ENCODE data around the gene RAB40A.

Gene RAB40A

GRCh38 chrX:103535206-103535605 lies 15.9 kb upstream of the RAB40A start:
- H3K36me3 ChIP-seq: no peaks in the 10 kb centered on the region
- H3K9me3 ChIP-seq: no peaks in the 10 kb centered on the region
- peaks cover 0 to 4% of the 10 kb centered on the region in 2 experiments for H3K4me1 ChIP-seq (ENCODE audit: control insufficient read depth in 1 of 2, insufficient read depth in 1 of 2, low read depth in 1 of 2, low read length in 1 of 2)
- no peak overlapping the region for H3K27ac ChIP-seq
- H3K4me3 ChIP-seq (ENCODE audit: low read depth in 1 of 2, low read length in 1 of 2): no peak overlapping the region
- no peaks in the 10 kb centered on the region for H3K27me3 ChIP-seq
- TF ChIP-seq CTCF (IDR thresholded peaks at IDR 0.05): no peak

- Histone ChIP-seq H3K36me3 (no peaks in the 10 kb centered on the region), H3K27ac (no peak overlapping the region), H3K4me1 (ENCODE audit: control insufficient read depth in 1 of 2, insufficient read depth in 1 of 2, low read depth in 1 of 2, low read length in 1 of 2) (peaks cover 0 to 4% of the 10 kb centered on the region in 2 experiments), H3K4me3 (ENCODE audit: low read depth in 1 of 2, low read length in 1 of 2) (peak overlapping the region in 1 of 2 experiments; percentile 25), H3K9me3 (no peaks in the 10 kb centered on the region), H3K27me3 (no peaks in the 10 kb centered on the region)
- peak; percentile 77 for TF ChIP-seq CTCF (IDR thresholded peaks at IDR 0.05)
Observed at GRCh38 chrX:103533511-103534216, 14.4 kb upstream of the RAB40A start.

- no peak for TF ChIP-seq CTCF (IDR thresholded peaks at IDR 0.05)
Observed at GRCh38 chrX:103531002-103531401, 11.7 kb upstream of the RAB40A start.

GRCh38 chrX:103530545-103530944 lies 11.3 kb upstream of the RAB40A start:
- no peaks in the 10 kb centered on the region for H3K9me3 ChIP-seq
- H3K4me3 ChIP-seq (ENCODE audit: low read depth in 1 of 2, low read length in 1 of 2): no peak overlapping the region
- no peaks in the 10 kb centered on the region for H3K36me3 ChIP-seq
- H3K4me1 ChIP-seq (ENCODE audit: control insufficient read depth in 1 of 2, insufficient read depth in 1 of 2, low read depth in 1 of 2, low read length in 1 of 2): peaks cover 0 to 4% of the 10 kb centered on the region in 2 experiments
- H3K27ac ChIP-seq: no peak overlapping the region
- no peaks in the 10 kb centered on the region for H3K27me3 ChIP-seq
- no peak for TF ChIP-seq CTCF (IDR thresholded peaks at IDR 0.05)

More at GRCh38 chrX:103531002-103531401, 11.7 kb upstream of the RAB40A start:
- H3K4me1 ChIP-seq (ENCODE audit: control insufficient read depth in 1 of 2, insufficient read depth in 1 of 2, low read depth in 1 of 2, low read length in 1 of 2): peaks cover 0 to 4% of the 10 kb centered on the region in 2 experiments
- H3K4me3 ChIP-seq (ENCODE audit: low read depth in 1 of 2, low read length in 1 of 2): no peak overlapping the region
- H3K27ac ChIP-seq: no peak overlapping the region
- no peaks in the 10 kb centered on the region for H3K9me3 ChIP-seq
- no peaks in the 10 kb centered on the region for H3K27me3 ChIP-seq
- no peaks in the 10 kb centered on the region for H3K36me3 ChIP-seq

- no peak for TF ChIP-seq CTCF (IDR thresholded peaks at IDR 0.05)
- Histone ChIP-seq H3K27me3 (no peaks in the 10 kb centered on the region), H3K9me3 (no peaks in the 10 kb centered on the region), H3K36me3 (no peaks in the 10 kb centered on the region), H3K27ac (no peak overlapping the region), H3K4me3 (ENCODE audit: low read depth in 1 of 2, low read length in 1 of 2) (no peak overlapping the region), H3K4me1 (ENCODE audit: control insufficient read depth in 1 of 2, insufficient read depth in 1 of 2, low read depth in 1 of 2, low read length in 1 of 2) (peaks cover 0 to 4% of the 10 kb centered on the region in 2 experiments)
Observed at GRCh38 chrX:103529550-103529949, 10.3 kb upstream of the RAB40A start.
